SK-N-SH (cell line): Measurements from ENCODE around the gene REEP3.

ENCODE experiments used
- CHD2 ChIP-seq: fragments of 150-350 bp; IDR thresholded peaks from 2 replicates; pipeline ENCODE4 v1.6.1; 2018; ENCODE audit warnings: low read length; ENCODE audit not compliant: partially characterized antibody
- CTCF ChIP-seq: fragments of 200-600 bp; sonication (generic); IDR thresholded peaks from 2 replicates; pipeline ENCODE4 v1.6.1; 2017; ENCODE audit warnings: antibody characterized with exemption, mild to moderate bottlenecking, moderate library complexity
- EP300 ChIP-seq, 2 experiments: IDR thresholded peaks; 2 replicates each; pipeline versions ENCODE4 v1.4.0 to v1.6.1; 2012; ENCODE audit warnings: borderline replicate concordance in 1 of 2, low read depth in 1 of 2, low read length in 1 of 2
- EZH2phosphoT487 ChIP-seq: fragments of 200-600 bp; sonication (generic); IDR thresholded peaks from 2 replicates; pipeline ENCODE4 v1.6.1; 2017; ENCODE audit warnings: low read depth, mixed run types, mild to moderate bottlenecking, antibody characterized with exemption, moderate library complexity, borderline replicate concordance
- FOXJ3 ChIP-seq: sonication (generic); formaldehyde crosslinking; IDR thresholded peaks from 2 replicates; pipeline ENCODE4 v1.5.1; 2020; ENCODE audit warnings: mild to moderate bottlenecking, missing genetic modification reagents
- GABPA ChIP-seq: IDR thresholded peaks from 2 replicates; pipeline ENCODE4 v1.4.0; 2012; ENCODE audit warnings: low read depth, mild to moderate bottlenecking
- JUND ChIP-seq: IDR thresholded peaks from 2 replicates; pipeline ENCODE4 v1.4.0; 2012
- POLR2AphosphoS5 ChIP-seq: IDR thresholded peaks from 2 replicates; pipeline ENCODE4 v1.6.1; 2012; ENCODE audit warnings: low read depth, low read length
- REST ChIP-seq: IDR thresholded peaks from 2 replicates; pipeline ENCODE4 v1.6.1; 2012; ENCODE audit warnings: mild to moderate bottlenecking, low read depth, low read length, moderate library complexity
- RXRA ChIP-seq: IDR thresholded peaks from 2 replicates; pipeline ENCODE4 v1.4.0; 2012; ENCODE audit warnings: low read depth, mild to moderate bottlenecking, borderline replicate concordance
- SMC3 ChIP-seq: IDR thresholded peaks from 2 replicates; pipeline ENCODE4 v1.6.1; 2012; ENCODE audit warnings: low read depth, low read length, improper control_type of control experiment
- TF ChIP-seq, protein P1 (sequence below): IDR thresholded peaks from 2 replicates; pipeline ENCODE4 v1.4.0; 2012; ENCODE audit warnings: low read depth, borderline replicate concordance

DNA sequence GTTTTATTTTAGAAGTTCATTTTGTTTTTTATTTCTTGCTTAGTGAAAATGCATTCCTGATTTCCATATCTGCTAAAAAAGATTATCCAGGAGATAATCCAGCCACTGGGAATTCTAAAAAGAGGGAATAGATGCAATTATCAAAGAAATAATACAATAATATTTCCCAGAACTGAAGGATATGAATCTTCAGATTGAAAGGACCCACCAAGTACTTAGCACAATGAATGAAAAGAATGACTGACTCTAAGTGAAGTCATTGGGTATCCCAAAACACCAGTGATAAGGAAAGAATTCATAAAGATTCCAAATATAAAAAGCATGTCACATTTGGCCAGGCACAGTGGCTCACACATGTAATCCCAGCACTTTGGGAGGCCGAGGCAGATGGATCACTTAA lies 79.3 kb downstream of the REEP3 start:
- TF ChIP-seq CTCF (no peak), JUND (no peak), RXRA (no peak), EP300 (IDR thresholded peaks at IDR 0.05; ENCODE audit: borderline replicate concordance in 1 of 2, low read depth in 1 of 2, low read length in 1 of 2) (no peak), CHD2 (no peak), GABPA (no peak), REST (no peak), FOXJ3 (CRISPR knock-in tag) (no peak), POLR2AphosphoS5 (no peak), SMC3 (no peak), EZH2phosphoT487 (no peak)
- TF ChIP-seq, protein P1, sequence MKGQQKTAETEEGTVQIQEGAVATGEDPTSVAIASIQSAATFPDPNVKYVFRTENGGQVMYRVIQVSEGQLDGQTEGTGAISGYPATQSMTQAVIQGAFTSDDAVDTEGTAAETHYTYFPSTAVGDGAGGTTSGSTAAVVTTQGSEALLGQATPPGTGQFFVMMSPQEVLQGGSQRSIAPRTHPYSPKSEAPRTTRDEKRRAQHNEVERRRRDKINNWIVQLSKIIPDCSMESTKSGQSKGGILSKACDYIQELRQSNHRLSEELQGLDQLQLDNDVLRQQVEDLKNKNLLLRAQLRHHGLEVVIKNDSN = no peak
